H1 (cell line): Measurements from ENCODE around the gene SLC8A1.

Experiments used
- ATF3 ChIP-seq: IDR thresholded peaks from 2 replicates; pipeline ENCODE4 v1.6.1; 2011; ENCODE audit warnings: low read depth, mild to moderate bottlenecking, low read length; ENCODE audit not compliant: insufficient read depth
- CHD1 ChIP-seq: IDR thresholded peaks from 2 replicates; pipeline ENCODE4 v1.6.1; 2012; ENCODE audit warnings: low read depth, low read length, improper control_type of control experiment
- CREB1 ChIP-seq: IDR thresholded peaks from 2 replicates; pipeline ENCODE4 v1.6.1; 2012; ENCODE audit warnings: inconsistent platforms
- EGR1 ChIP-seq: IDR thresholded peaks from 2 replicates; pipeline ENCODE4 v1.6.1; 2011; ENCODE audit warnings: low read depth, low read length, borderline replicate concordance
- EP300 ChIP-seq, 2 experiments: IDR thresholded peaks; 1 replicate in 1 of 2; 2 replicates in 1 of 2; pipeline ENCODE4 v1.6.1; 2011 to 2012; ENCODE audit warnings: low read depth in 2 of 2, low read length in 2 of 2, mild to moderate bottlenecking in 2 of 2, borderline replicate concordance in 1 of 2, inconsistent platforms in 1 of 2, moderate library complexity in 1 of 2
- JUN ChIP-seq: IDR thresholded peaks from 2 replicates; pipeline ENCODE4 v1.6.1; 2011; ENCODE audit warnings: low read depth, mild to moderate bottlenecking, improper control_type of control experiment, low read length
- MAX ChIP-seq: IDR thresholded peaks from 2 replicates; pipeline ENCODE4 v1.6.1; 2012; ENCODE audit warnings: inconsistent platforms
- POLR2A ChIP-seq, 2 experiments: IDR thresholded peaks; 1 replicate in 1 of 2; 2 replicates in 1 of 2; pipeline ENCODE4 v1.6.1; 2011; ENCODE audit warnings: low read depth in 2 of 2, low read length in 2 of 2, mild to moderate bottlenecking in 2 of 2; ENCODE audit errors: control extremely low read depth in 1 of 2
- POLR2AphosphoS5 ChIP-seq: IDR thresholded peaks from 2 replicates; pipeline ENCODE4 v1.6.1; 2011; ENCODE audit warnings: low read depth, low read length
- RAD21 ChIP-seq, 2 experiments: IDR thresholded peaks in 1 of 2; conservative IDR thresholded peaks in 1 of 2; 2 replicates each; pipeline ENCODE4 v1.6.1; 2011; ENCODE audit warnings: low read depth in 2 of 2, low read length in 2 of 2, improper control_type of control experiment in 1 of 2, inconsistent platforms in 1 of 2, mild to moderate bottlenecking in 1 of 2, moderate library complexity in 1 of 2
- RXRA ChIP-seq: IDR thresholded peaks from 2 replicates; pipeline ENCODE4 v1.6.1; 2011; ENCODE audit warnings: low read depth, mild to moderate bottlenecking, low read length, moderate library complexity; ENCODE audit not compliant: insufficient read depth
- SIN3A ChIP-seq, 2 experiments: IDR thresholded peaks in 1 of 2; conservative IDR thresholded peaks in 1 of 2; 2 replicates each; pipeline ENCODE4 v1.6.1; 2011 to 2012; ENCODE audit warnings: low read length in 2 of 2, improper control_type of control experiment in 1 of 2, low read depth in 1 of 2, mild to moderate bottlenecking in 1 of 2
- TEAD4 ChIP-seq: IDR thresholded peaks from 2 replicates; pipeline ENCODE4 v1.6.1; 2012; ENCODE audit warnings: low read depth, low read length, inconsistent platforms, mixed read lengths
- TF ChIP-seq, protein P1 (sequence below), 3 experiments: IDR thresholded peaks; 1 replicate in 2 of 3; 2 replicates in 1 of 3; pipeline versions ENCODE4 v1.5.1 to v1.6.1; 2011; ENCODE audit warnings: low read length in 3 of 3, mild to moderate bottlenecking in 3 of 3, inconsistent platforms in 2 of 3, low read depth in 1 of 3, moderate library complexity in 1 of 3; ENCODE audit not compliant: insufficient read depth in 1 of 3; ENCODE audit errors: control extremely low read depth in 1 of 3

DNA sequence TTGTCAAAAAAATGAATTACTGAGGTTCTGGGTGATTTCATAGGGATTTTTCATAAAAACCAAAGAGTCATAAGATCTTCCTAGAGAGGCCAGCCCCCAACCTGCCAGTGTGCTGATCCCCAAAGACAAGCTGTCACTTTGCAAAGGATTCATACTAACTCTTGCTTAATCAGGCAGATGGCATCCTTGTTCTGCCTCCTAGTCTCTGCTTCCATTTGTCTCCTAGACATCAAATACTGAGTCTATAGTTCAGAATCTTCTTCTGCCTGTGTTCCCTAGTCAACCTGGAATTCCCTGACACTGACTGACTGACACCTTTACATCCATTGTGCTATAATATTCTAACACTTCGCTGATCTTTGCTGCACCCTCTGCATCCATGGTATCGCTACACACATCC is 84.9 kb downstream of the SLC8A1 start:
- TF ChIP-seq, protein P1, sequence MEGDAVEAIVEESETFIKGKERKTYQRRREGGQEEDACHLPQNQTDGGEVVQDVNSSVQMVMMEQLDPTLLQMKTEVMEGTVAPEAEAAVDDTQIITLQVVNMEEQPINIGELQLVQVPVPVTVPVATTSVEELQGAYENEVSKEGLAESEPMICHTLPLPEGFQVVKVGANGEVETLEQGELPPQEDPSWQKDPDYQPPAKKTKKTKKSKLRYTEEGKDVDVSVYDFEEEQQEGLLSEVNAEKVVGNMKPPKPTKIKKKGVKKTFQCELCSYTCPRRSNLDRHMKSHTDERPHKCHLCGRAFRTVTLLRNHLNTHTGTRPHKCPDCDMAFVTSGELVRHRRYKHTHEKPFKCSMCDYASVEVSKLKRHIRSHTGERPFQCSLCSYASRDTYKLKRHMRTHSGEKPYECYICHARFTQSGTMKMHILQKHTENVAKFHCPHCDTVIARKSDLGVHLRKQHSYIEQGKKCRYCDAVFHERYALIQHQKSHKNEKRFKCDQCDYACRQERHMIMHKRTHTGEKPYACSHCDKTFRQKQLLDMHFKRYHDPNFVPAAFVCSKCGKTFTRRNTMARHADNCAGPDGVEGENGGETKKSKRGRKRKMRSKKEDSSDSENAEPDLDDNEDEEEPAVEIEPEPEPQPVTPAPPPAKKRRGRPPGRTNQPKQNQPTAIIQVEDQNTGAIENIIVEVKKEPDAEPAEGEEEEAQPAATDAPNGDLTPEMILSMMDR (IDR thresholded peaks at IDR 0.05; ENCODE audit: control extremely low read depth in 1 of 3, insufficient read depth in 1 of 3, low read depth in 1 of 3, low read length in 3 of 3), result no peak
- no peak for TF ChIP-seq JUN
- no peak for TF ChIP-seq ATF3
- TF ChIP-seq SIN3A (conservative IDR thresholded peaks at IDR 0.05 in 1 of 2, IDR thresholded peaks at IDR 0.05 in 1 of 2; ENCODE audit: low read depth in 1 of 2, low read length in 2 of 2), result no peak
- TF ChIP-seq MAX, result no peak
- no peak for TF ChIP-seq CHD1
- TF ChIP-seq RXRA, result no peak
- TF ChIP-seq EGR1, result no peak
- TF ChIP-seq POLR2A (IDR thresholded peaks at IDR 0.05; ENCODE audit: control extremely low read depth in 1 of 2, low read depth in 2 of 2, low read length in 2 of 2), result no peak
- TF ChIP-seq CREB1, result no peak
- no peak for TF ChIP-seq POLR2AphosphoS5
- no peak for TF ChIP-seq EP300 (IDR thresholded peaks at IDR 0.05; ENCODE audit: borderline replicate concordance in 1 of 2, low read depth in 2 of 2, low read length in 2 of 2)
- no peak for TF ChIP-seq TEAD4
- no peak for TF ChIP-seq RAD21 (IDR thresholded peaks at IDR 0.05 in 1 of 2, conservative IDR thresholded peaks at IDR 0.05 in 1 of 2; ENCODE audit: low read depth in 2 of 2, low read length in 2 of 2)
